Heart left ventricle (tissue), 16 donors: Measurements from ENCODE around the gene MSANTD4. TPM values are rescaled to one million over a fixed set of nuclear protein-coding genes. Genes with fewer than 3 reads are reported as not detected.

Experiments used
- ATAC-seq, 4 donors: fragments of 200-7000 bp; cut with Tn5 transposase; one replicate each; pipeline ENCODE4 v1.9.1; 2020 to 2022; ENCODE audit warnings: moderate library complexity in 4 of 4, mild to moderate bottlenecking in 3 of 4, moderate number of reproducible peaks in 1 of 4
- DNase-seq, 5 donors: peaks; one replicate each; pipeline ENCODE4 v3.0.0-alpha.2; 2020
- H3K27ac ChIP-seq, 12 donors: fragments of 200-600 bp; sonication (generic) in 4 of 12; one replicate each; pipeline versions ENCODE4 v1.5.0 to v1.8.0; 2016 to 2022; ENCODE audit warnings: mild to moderate bottlenecking in 2 of 12
- H3K27me3 ChIP-seq, 9 donors: fragments of 200-600 bp; sonication (generic) in 2 of 9; one replicate each; pipeline versions ENCODE4 v1.5.1 to v1.8.0; 2016 to 2022; ENCODE audit warnings: mild to moderate bottlenecking in 3 of 9
- H3K36me3 ChIP-seq, 9 donors: fragments of 200-600 bp; sonication (generic) in 2 of 9; one replicate each; pipeline versions ENCODE4 v1.5.0 to v1.8.0; 2018 to 2022; ENCODE audit warnings: mild to moderate bottlenecking in 2 of 9
- H3K4me1 ChIP-seq, 12 donors: fragments of 200-600 bp; sonication (generic) in 4 of 12; one replicate each; pipeline versions ENCODE4 v1.5.0 to v1.8.0; 2016 to 2022; ENCODE audit warnings: mild to moderate bottlenecking in 3 of 12
- H3K4me3 ChIP-seq, 12 donors: fragments of 200-600 bp; sonication (generic) in 4 of 12; one replicate each; pipeline versions ENCODE4 v1.5.0 to v1.8.0; 2017 to 2022; ENCODE audit warnings: mild to moderate bottlenecking in 9 of 12, moderate library complexity in 4 of 12
- H3K9me3 ChIP-seq, 12 donors: fragments of 200-600 bp; sonication (generic) in 4 of 12; one replicate each; pipeline versions ENCODE4 v1.5.0 to v1.8.0; 2016 to 2022; ENCODE audit warnings: mild to moderate bottlenecking in 1 of 12
- CTCF ChIP-seq, 12 donors: fragments of 200-600 bp; sonication (generic) in 4 of 12; IDR thresholded peaks; one replicate each; pipeline versions ENCODE4 v1.5.0 to v1.8.0; 2018 to 2022; ENCODE audit warnings: antibody characterized with exemption in 12 of 12, mild to moderate bottlenecking in 5 of 12
- POLR2A ChIP-seq, 2 donors: fragments of 450-650 bp; IDR thresholded peaks; one replicate each; pipeline ENCODE4 v1.6.1; 2017; ENCODE audit warnings: antibody characterized with exemption in 2 of 2, mild to moderate bottlenecking in 2 of 2, moderate library complexity in 2 of 2
- WGBS, 4 donors: extraction: QIAGEN DNeasy Blood & Tissue Kit in 2 of 4; methylation state at CpG; one replicate each; pipeline versions ENCODE4 v1.1.5 to v1.1.7; 2013 to 2018; 5-methylcytosine and 5-hydroxymethylcytosine counted together
- intact Hi-C, 10 donors: fragments of 100-400 bp; cut with DNase I; formaldehyde crosslinking; loops; one replicate each; pipeline versions ENCODE4 v1.11.1 to v1.14.2; 2022
- long read RNA-seq, 3 donors: library from polyadenylated mRNA; unstranded; transcript quantifications; one replicate each; pipeline ENCODE4 v2.0.0, GENCODE V29; 2020 to 2021
- polyA plus RNA-seq, 2 donors: library from polyadenylated mRNA; stranded (reverse); fragments of 200-250 nt; gene quantifications; one replicate each; pipeline ENCODE4 v1.2.3, GENCODE V29; 2013
- total RNA-seq, 9 donors: library from RNA; depleted of rRNA in 2 of 9; stranded (reverse); fragments of >200 nt in 2 of 9; fragmentation: NEBNext Ultra II Directional in 3 of 9; extraction: Animal tissue kit (Norgen Biotek cat#: 25700) in 3 of 9; gene quantifications; one replicate each; pipeline versions ENCODE4 v1.1.0 to v1.2.4, GENCODE V29; 2016 to 2023
- donor health status: ischemic (EF 13 %, LVEDD 7.1; RV severe dilation, severe dysfunction).
- donor health status: healthy with polysubstance abuse.
- donor health status: DM: no; HTN: yes; CAD: no.
- donor health status: DM: no; HTN: no; CAD: no.
- donor health status: ischemic (EF 25% LVEDD 6.9; RV normal size, moderate dysfunction).
- donor health status: ischemic (EF 25% LVEDD 5.7; RV mildly dilated, moderate dysfunction).
- donor health status: healthy.
- donor health status: DM: yes; HTN: yes; CAD: no.
- donor health status: ischemic (EF 35%, LVEDD 5.7; RV mildly dilated, moderate dysfunction).
- donor health status: nonischemic (EF 11% LVEDD 7.7; RV severe dilation, severe dysfunction).
- donor health status: DM: yes; HTN: yes; CAD: no.
- donor health status: PGD.
- donor health status: ischemic (EF 29% LVEDD 5.4; RV normal size, mild dysfunction).
- donor health status: nonischemic (EF 23%, LVEDD 6.1; RV moderate dilation, normal function).

MSANTD4 gene
- 10 to 100 TPM; 13.3 to 27.2 (median 19.7) TPM for total RNA-seq
- polyA plus RNA-seq = 10 to 100 TPM in 1 of 2 donors, 1 to 10 TPM in 1; 7.3 to 28.7 TPM
- long read RNA-seq, donor 1, full-length matches to known transcripts = 12 of 33 reads
- long read RNA-seq, donor 1, partial matches to known transcripts = 7 of 33 reads
- long read RNA-seq, donor 1, other reads (novel, unspliced or antisense) = 14 of 33 reads
- long read RNA-seq, donor 2, full-length matches to known transcripts = 56 of 99 reads
- long read RNA-seq, donor 2, partial matches to known transcripts = 32 of 99 reads
- long read RNA-seq, donor 2, other reads (novel, unspliced or antisense) = 11 of 99 reads
- long read RNA-seq, donor 3, full-length matches to known transcripts = 21 of 39 reads
- long read RNA-seq, donor 3, partial matches to known transcripts = 7 of 39 reads
- long read RNA-seq, donor 3, other reads (novel, unspliced or antisense) = 11 of 39 reads

- Histone ChIP-seq H3K4me1 (peaks cover 0 to 45% (median 27%) of the 10 kb centered on the region in 12 donors), H3K27ac (peak within 1 kb of the TSS; percentile 53 to 90 (median 84)), H3K9me3 (no peaks in the 10 kb centered on the region), H3K4me3 (peak within 1 kb of the TSS; percentile 66 to 96 (median 80)), H3K27me3 (no peaks in the 10 kb centered on the region), H3K36me3 (no peaks in the 10 kb centered on the region)
- intact Hi-C loops = loop anchor here in 9 of 10 donors (1.0 to 5.0 kb wide), 4 partner anchors 45 to 55 kb away; partner anchors contain the start of genes AASDHPPT (in 8 of the 9) and KBTBD3 (in 8 of the 9)
- peak; percentile 99 to 100 (median 100) for DNase-seq
- TF ChIP-seq CTCF (IDR thresholded peaks at IDR 0.05) = peak in 2 of 12 donors; percentile 10 to 28
- TF ChIP-seq POLR2A (IDR thresholded peaks at IDR 0.05) = peak in 1 of 2 donors; percentile 26
- WGBS, 4 donors = 1 to 3% (median 1%) methylated on average over 21 to 48 of the region's 48 CpGs
- peak; percentile 99 for ATAC-seq
Observed at GRCh38 chr11:106021967-106022794, at the start of gene MSANTD4. Gene MSANTD4 (minus strand): TSS chr11:106022240. CDS start chr11:106010917, 11,323 bp downstream.

- Histone ChIP-seq H3K9me3 (peaks cover 0 to 8% (median 0%) of the 10 kb centered on the region in 12 donors), H3K27me3 (no peaks in the 10 kb centered on the region), H3K4me3 (no peak overlapping the region), H3K27ac (no peak overlapping the region), H3K4me1 (peaks cover 0 to 9% (median under 1%) of the 10 kb centered on the region in 12 donors), H3K36me3 (no peaks in the 10 kb centered on the region)
- ATAC-seq (no peak), DNase-seq (no peak)
- TF ChIP-seq POLR2A (IDR thresholded peaks at IDR 0.05) (no peak), CTCF (IDR thresholded peaks at IDR 0.05) (no peak)
- WGBS, 4 donors = 88 to 91% (median 89%) methylated on average over 3 of the region's 3 CpGs
- intact Hi-C loops = no loop called here
Observed at GRCh38 chr11:106070606-106071005, 48.6 kb upstream of the MSANTD4 start.

GRCh38 chr11:106063009-106063408 is 41.0 kb upstream of the MSANTD4 start:
- Histone ChIP-seq H3K27me3 (no peaks in the 10 kb centered on the region), H3K36me3 (peaks cover 0 to 6% (median 0%) of the 10 kb centered on the region in 9 donors), H3K4me1 (no peaks in the 10 kb centered on the region), H3K9me3 (peaks cover 0 to 5% (median 0%) of the 10 kb centered on the region in 12 donors), H3K4me3 (no peak overlapping the region), H3K27ac (no peak overlapping the region)
- intact Hi-C loops = no loop called here
- TF ChIP-seq CTCF (IDR thresholded peaks at IDR 0.05) = no peak
- no peak for TF ChIP-seq POLR2A (IDR thresholded peaks at IDR 0.05)
- DNase-seq (no peak), ATAC-seq (no peak)
